Omental fat pad (tissue), 4 donors: ENCODE results near the gene SPATS2. TPM values are rescaled to one million over a fixed set of nuclear protein-coding genes. Genes with fewer than 3 reads are reported as not detected.

Experiments used
- ATAC-seq: fragments of 150-250 bp; one replicate; pipeline ENCODE4 v1.9.1; 2016; ENCODE audit warnings: mild to moderate bottlenecking, moderate library complexity; ENCODE audit not compliant: low FRiP score
- DNase-seq: peaks from one replicate; pipeline ENCODE4 v3.0.0-alpha.2; 2019; ENCODE audit warnings: low spot score
- CTCF ChIP-seq, 3 donors: fragments of 450-650 bp; IDR thresholded peaks; one replicate each; pipeline ENCODE4 v1.5.1; 2016 to 2017; ENCODE audit warnings: antibody characterized with exemption in 3 of 3, mild to moderate bottlenecking in 3 of 3, moderate library complexity in 2 of 3
- total RNA-seq, 4 donors: library from RNA; depleted of rRNA; stranded (reverse); fragments of >200 nt; gene quantifications; one replicate each; pipeline ENCODE4 v1.1.0, GENCODE V29; 2016

The SPATS2 gene
- total RNA-seq, 4 donors from 2014 or later, result 8.0 to 16.2 (median 9.7) TPM

- DNase-seq, result no peak
- TF ChIP-seq CTCF (IDR thresholded peaks at IDR 0.05), result no peak
- no peak for ATAC-seq
Observed at GRCh38 chr12:49559011-49559675, 191.9 kb downstream of the SPATS2 start.

DNA sequence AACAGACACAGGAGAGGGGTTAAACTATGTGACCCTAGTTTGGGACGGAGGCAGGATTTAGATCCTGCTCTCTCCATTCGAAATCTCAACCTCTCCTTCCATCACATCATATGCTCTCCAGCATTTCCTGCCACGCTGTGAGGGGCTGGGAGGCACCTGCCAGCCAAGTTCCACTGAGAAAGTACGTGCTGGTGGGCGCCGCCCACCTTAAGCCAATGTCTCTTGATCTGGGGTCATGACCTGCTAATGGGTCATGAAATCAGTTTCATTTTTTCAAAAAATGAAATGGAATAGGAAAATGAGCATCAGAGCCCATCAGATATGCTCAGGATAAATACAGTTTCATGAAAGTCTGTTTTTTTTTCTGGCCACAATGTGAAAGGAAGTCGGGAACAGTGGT is 193.4 kb downstream of the SPATS2 start:
- DNase-seq, result no peak
- no peak for ATAC-seq
- no peak for TF ChIP-seq CTCF (IDR thresholded peaks at IDR 0.05)

GRCh38 chr12:49562233-49562632 is 195.0 kb downstream of the SPATS2 start:
- ATAC-seq (no peak), DNase-seq (no peak)
- no peak for TF ChIP-seq CTCF (IDR thresholded peaks at IDR 0.05)

- no peak for TF ChIP-seq CTCF (IDR thresholded peaks at IDR 0.05)
- DNase-seq, result no peak
- ATAC-seq, result no peak
Observed at GRCh38 chr12:49562831-49563230, 195.6 kb downstream of the SPATS2 start.

- TF ChIP-seq CTCF (IDR thresholded peaks at IDR 0.05), result no peak
- ATAC-seq (no peak), DNase-seq (no peak)
Observed at GRCh38 chr12:49563951-49564685, 196.9 kb downstream of the SPATS2 start.

DNA sequence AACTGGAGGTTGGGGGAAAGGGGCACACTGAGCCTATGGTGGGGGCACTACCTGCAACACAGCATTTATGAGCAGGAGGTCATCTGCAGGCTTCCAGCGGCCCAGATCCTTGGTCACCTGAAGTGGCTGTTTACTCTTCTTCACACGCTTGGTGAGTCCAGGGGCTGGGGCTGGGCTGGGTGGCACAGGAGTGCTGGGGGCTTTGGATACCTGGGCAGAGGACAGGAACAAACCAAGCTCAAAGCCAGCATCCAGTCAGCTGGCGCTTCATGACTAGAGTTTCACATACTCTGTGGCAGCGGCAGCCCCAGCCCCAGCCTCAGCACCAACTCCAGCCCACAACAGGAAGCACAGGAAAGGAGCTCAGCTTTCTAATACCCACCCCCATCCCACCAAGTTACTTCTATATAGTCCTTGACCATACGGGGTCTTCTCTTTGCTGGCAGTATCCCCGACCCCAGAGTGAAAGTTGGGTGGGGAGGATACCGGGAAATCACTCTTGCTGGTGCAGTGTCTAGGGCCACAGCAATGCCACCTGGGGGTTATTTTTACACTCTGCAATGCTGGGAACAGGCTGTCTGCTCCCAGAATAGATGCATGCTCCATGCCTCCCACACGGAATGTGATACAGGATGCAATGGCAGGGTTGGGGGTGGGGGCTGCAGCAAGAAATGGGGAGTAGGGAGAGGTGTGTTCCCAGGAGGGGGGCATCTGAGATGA is 197.6 kb downstream of the SPATS2 start:
- no peak for DNase-seq
- ATAC-seq, result no peak
- TF ChIP-seq CTCF (IDR thresholded peaks at IDR 0.05), result no peak
